ENCODE measurements around the gene PCBP3. TPM values are rescaled to one million over a fixed set of nuclear protein-coding genes. Genes with fewer than 3 reads are reported as not detected.
A peak's percentile ranks its signal among the peaks of the same experiment; 100 is the strongest.

The PCBP3 gene
- total and polyA plus RNA-seq, 2 of the 13 experiments (the other 11 are each of a cell fraction or from before 2014, with no cell fraction given) = not detected

GRCh38 chr21:45818904-45819285 is 175.4 kb downstream of the PCBP3 start (continued):
- TF ChIP-seq ZFP36L1 (CRISPR knock-in tag; IDR thresholded peaks at IDR 0.05) (no peak), JUND (CRISPR knock-in tag; IDR thresholded peaks at IDR 0.05) (peak; percentile 64; the same call in 1 of the 2 replicates), CSRNP2 (CRISPR knock-in tag; conservative IDR thresholded peaks at IDR 0.05; ENCODE audit: low read depth) (no peak), CHCHD3 (CRISPR knock-in tag; IDR thresholded peaks at IDR 0.05) (no peak), LCORL (IDR thresholded peaks at IDR 0.05) (no peak), LCORL (CRISPR knock-in tag; IDR thresholded peaks at IDR 0.05) (0 out of 2 replicates have a peak, but pooled peaks have one; percentile 21), ETV6 (CRISPR knock-in tag; conservative IDR thresholded peaks at IDR 0.05) (no peak)

DNA sequence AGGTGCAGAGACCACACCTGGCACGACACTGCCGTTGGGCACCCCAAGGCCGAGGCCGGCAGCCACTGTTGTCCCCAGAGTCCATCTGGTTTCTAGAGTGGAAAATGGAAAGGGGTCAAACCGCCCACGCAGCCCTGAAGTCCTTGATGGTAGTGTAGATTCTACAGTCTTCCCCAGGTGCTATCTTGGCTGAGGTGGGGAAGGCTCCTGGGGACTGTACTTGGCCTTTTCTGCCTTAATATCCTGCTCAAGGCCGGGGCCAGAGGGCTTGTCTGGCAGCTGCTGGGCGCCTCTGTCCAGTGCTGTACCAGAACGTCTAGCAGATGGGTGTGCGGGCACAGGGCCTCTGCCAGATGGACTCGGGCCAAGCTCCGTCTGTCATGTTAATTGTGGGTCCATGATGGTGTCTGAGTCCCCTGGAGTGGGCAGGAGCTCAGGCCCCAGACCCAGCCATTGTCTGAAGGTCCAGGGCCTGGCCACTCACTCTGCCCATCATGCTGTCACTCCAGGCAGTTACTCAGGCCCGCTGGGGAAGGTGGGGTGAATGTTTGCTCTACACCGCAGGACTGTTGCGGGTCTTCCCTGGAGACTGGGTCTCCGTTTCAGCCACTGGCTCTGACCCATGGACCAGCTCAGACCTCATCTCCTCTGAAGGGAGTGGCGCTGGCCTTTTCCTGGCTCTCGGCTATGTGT is 176.1 kb downstream of the PCBP3 start:
- no peaks in the 10 kb centered on the region for H3K36me3 ChIP-seq (replicated peaks in 1 of 2; ENCODE audit: control insufficient read depth in 1 of 2, insufficient read depth in 2 of 2, low read length in 2 of 2)
- H3K27me3 ChIP-seq (ENCODE audit: control insufficient read depth in 1 of 2, insufficient read depth in 2 of 2, low read length in 2 of 2) = peaks cover 2 to 36% of the 10 kb centered on the region in 2 experiments; a peak in 3 of 5 replicates
- 51% methylated on average over 7 of the region's 18 CpGs for WGBS (ENCODE audit: low lambda C conversion rate)
- H4K20me1 ChIP-seq (ENCODE audit: insufficient read depth, low read length) = no peaks in the 10 kb centered on the region
- no TSS peak for BruUV-seq (replicated peaks)
- DNase-seq (ENCODE audit: low spot score) (no peak), ATAC-seq (peak; percentile 12), FAIRE-seq (no peak)
- H3K27ac ChIP-seq (ENCODE audit: extremely low read length, insufficient read depth, low read length) = no peak overlapping the region
- POLR2A ChIA-PET = interaction anchor here (2.0 kb wide), 1 partner anchor 264 kb away, joined by 8 read pairs; no protein-coding TSS in a partner anchor
- no peaks in the 10 kb centered on the region for H3K9me3 ChIP-seq (ENCODE audit: low read length)
- CTCF ChIA-PET (ENCODE audit: low intra/inter-chr PET ratio, low total read pairs) = interaction anchor here (0.7 to 2.9 kb wide), 6 partner anchors 125 to 679 kb away, joined by 3 to 27 read pairs (median 7); no protein-coding TSS in a partner anchor
- no peak overlapping the region for H2AFZ ChIP-seq (ENCODE audit: low read length)
- intact Hi-C loops (cut with micrococcal nuclease; ENCODE audit: unreplicated experiment) (loop anchor here (1.0 to 2.0 kb wide), 4 partner anchors 125 to 263 kb away; no protein-coding TSS in a partner anchor), in situ Hi-C loops (cut with HindIII; ENCODE audit: extremely low pct_ligation_motif_present, low pct_unique_long_range_greater_than_20kb) (loop anchor here (5.0 to 10.0 kb wide), 2 partner anchors 125 to 262 kb away; no protein-coding TSS in a partner anchor)
- peaks cover 35% of the 10 kb centered on the region for H3K4me1 ChIP-seq (ENCODE audit: insufficient read depth, low read length)
- TF ChIP-seq, protein P1, sequence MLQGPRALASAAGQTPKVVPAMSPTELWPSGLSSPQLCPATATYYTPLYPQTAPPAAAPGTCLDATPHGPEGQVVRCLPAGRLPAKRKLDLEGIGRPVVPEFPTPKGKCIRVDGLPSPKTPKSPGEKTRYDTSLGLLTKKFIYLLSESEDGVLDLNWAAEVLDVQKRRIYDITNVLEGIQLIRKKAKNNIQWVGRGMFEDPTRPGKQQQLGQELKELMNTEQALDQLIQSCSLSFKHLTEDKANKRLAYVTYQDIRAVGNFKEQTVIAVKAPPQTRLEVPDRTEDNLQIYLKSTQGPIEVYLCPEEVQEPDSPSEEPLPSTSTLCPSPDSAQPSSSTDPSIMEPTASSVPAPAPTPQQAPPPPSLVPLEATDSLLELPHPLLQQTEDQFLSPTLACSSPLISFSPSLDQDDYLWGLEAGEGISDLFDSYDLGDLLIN (CRISPR knock-in tag; IDR thresholded peaks at IDR 0.05; ENCODE audit: borderline replicate concordance) = no peak
- TF ChIP-seq, protein P2, sequence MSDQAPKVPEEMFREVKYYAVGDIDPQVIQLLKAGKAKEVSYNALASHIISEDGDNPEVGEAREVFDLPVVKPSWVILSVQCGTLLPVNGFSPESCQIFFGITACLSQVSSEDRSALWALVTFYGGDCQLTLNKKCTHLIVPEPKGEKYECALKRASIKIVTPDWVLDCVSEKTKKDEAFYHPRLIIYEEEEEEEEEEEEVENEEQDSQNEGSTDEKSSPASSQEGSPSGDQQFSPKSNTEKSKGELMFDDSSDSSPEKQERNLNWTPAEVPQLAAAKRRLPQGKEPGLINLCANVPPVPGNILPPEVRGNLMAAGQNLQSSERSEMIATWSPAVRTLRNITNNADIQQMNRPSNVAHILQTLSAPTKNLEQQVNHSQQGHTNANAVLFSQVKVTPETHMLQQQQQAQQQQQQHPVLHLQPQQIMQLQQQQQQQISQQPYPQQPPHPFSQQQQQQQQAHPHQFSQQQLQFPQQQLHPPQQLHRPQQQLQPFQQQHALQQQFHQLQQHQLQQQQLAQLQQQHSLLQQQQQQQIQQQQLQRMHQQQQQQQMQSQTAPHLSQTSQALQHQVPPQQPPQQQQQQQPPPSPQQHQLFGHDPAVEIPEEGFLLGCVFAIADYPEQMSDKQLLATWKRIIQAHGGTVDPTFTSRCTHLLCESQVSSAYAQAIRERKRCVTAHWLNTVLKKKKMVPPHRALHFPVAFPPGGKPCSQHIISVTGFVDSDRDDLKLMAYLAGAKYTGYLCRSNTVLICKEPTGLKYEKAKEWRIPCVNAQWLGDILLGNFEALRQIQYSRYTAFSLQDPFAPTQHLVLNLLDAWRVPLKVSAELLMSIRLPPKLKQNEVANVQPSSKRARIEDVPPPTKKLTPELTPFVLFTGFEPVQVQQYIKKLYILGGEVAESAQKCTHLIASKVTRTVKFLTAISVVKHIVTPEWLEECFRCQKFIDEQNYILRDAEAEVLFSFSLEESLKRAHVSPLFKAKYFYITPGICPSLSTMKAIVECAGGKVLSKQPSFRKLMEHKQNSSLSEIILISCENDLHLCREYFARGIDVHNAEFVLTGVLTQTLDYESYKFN (CRISPR knock-in tag; conservative IDR thresholded peaks at IDR 0.05) = 0 out of 2 replicates have a peak, but pooled peaks have one; percentile 0
- H3K79me2 ChIP-seq (ENCODE audit: insufficient read depth, low read length) = no peaks in the 10 kb centered on the region
- H3K9ac ChIP-seq (ENCODE audit: insufficient read depth, low read depth, low read length) = no peak overlapping the region
- peak overlapping the region in 1 of 3 experiments; percentile 25; a peak in 1 of 6 replicates for H3K4me3 ChIP-seq (replicated peaks in 1 of 3; ENCODE audit: insufficient read depth in 1 of 3, low read depth in 2 of 3, low read length in 3 of 3)
- peak overlapping the region; percentile 55; the same call in 1 of the 2 replicates for H3K4me2 ChIP-seq (ENCODE audit: low read depth, low read length)

Measured in HepG2 (cell line).